NCI-H2107 (cell line): ENCODE measurements around the gene AP1M1.

Source experiments
- DNase-seq: peaks from one replicate; lab custom pipeline; 2025; lab: John Stamatoyannopoulos, UW

AP1M1 gene

GRCh38 chr19:16185123-16185767 is 12.5 kb upstream of the AP1M1 start, which contains the start of gene FAM32A:
TSS of gene FAM32A (plus strand) at chr19:16185410. CDS start at chr19:16185443, 33 bp downstream.
- peak; percentile 97 for DNase-seq

GRCh38 chr19:16185768-16186123 is 12.0 kb upstream of the AP1M1 start:
- DNase-seq: no peak

- no peak for DNase-seq
Measured at GRCh38 chr19:16188521-16188920, 9.2 kb upstream of the AP1M1 start.

GRCh38 chr19:16190198-16190597 is 7.5 kb upstream of the AP1M1 start:
- no peak for DNase-seq

GRCh38 chr19:16190736-16191135 is 7.0 kb upstream of the AP1M1 start:
- no peak for DNase-seq

- DNase-seq: no peak
Measured at GRCh38 chr19:16191216-16191908, 6.3 kb upstream of the AP1M1 start.

- peak; percentile 46 for DNase-seq
Measured at GRCh38 chr19:16193466-16193865, 4.2 kb upstream of the AP1M1 start.

GRCh38 chr19:16197188-16197621 is 506 bp upstream of the AP1M1 start:
- no peak for DNase-seq

GRCh38 chr19:16198370-16198651 is 600 bp downstream of the AP1M1 start:
- no peak for DNase-seq

- no peak for DNase-seq
Measured at GRCh38 chr19:16199275-16199932, 1.7 kb downstream of the AP1M1 start.

- no peak for DNase-seq
Measured at GRCh38 chr19:16200038-16201010, 2.6 kb downstream of the AP1M1 start.

- DNase-seq: no peak
Measured at GRCh38 chr19:16201011-16201391, 3.3 kb downstream of the AP1M1 start.

GRCh38 chr19:16202320-16203255 is 4.9 kb downstream of the AP1M1 start:
- no peak for DNase-seq

GRCh38 chr19:16203256-16204004 is 5.7 kb downstream of the AP1M1 start:
- DNase-seq: no peak

- DNase-seq: no peak
Measured at GRCh38 chr19:16204005-16204294, 6.2 kb downstream of the AP1M1 start.

GRCh38 chr19:16205205-16206045 is 7.7 kb downstream of the AP1M1 start:
- no peak for DNase-seq

- DNase-seq: no peak
Measured at GRCh38 chr19:16206046-16206605, 8.4 kb downstream of the AP1M1 start.

GRCh38 chr19:16206637-16207036 is 8.9 kb downstream of the AP1M1 start:
- DNase-seq: no peak

- no peak for DNase-seq
Measured at GRCh38 chr19:16207063-16207462, 9.4 kb downstream of the AP1M1 start.
